Brain microvascular endothelial cell (primary cell): ENCODE data around the gene CLTC.

Experiments
- DNase-seq: peaks from one replicate; pipeline ENCODE4 v3.0.0-alpha.2; 2020
- H3K27ac ChIP-seq: fragments of 250-450 bp; sonication (Bioruptor Pico); 2 replicates; pipeline ENCODE4 v1.5.1; 2020; ENCODE audit warnings: mild to moderate bottlenecking, moderate library complexity
- H3K27me3 ChIP-seq: fragments of 250-450 bp; sonication (Bioruptor Pico); replicated peaks from 2 replicates; pipeline ENCODE4 v1.5.1; 2020; ENCODE audit warnings: mild to moderate bottlenecking
- H3K36me3 ChIP-seq: fragments of 250-450 bp; sonication (Bioruptor Pico); replicated peaks from 2 replicates; pipeline ENCODE4 v1.5.1; 2020; ENCODE audit warnings: mild to moderate bottlenecking
- H3K4me3 ChIP-seq: 2 replicates; pipeline ENCODE4 v1.5.1; 2011; ENCODE audit warnings: low read depth, mild to moderate bottlenecking, control low read depth, low read length, moderate library complexity
- in situ Hi-C: cut with HindIII; loops from 2 replicates; pipeline ENCODE4 v1.10.0; 2017; ENCODE audit warnings: low sequenced_read_pairs, low pct_ligation_motif_present
- TF ChIP-seq, protein P1 (sequence below): IDR thresholded peaks from 2 replicates; pipeline ENCODE4 v1.5.1; 2011; ENCODE audit warnings: low read depth, mild to moderate bottlenecking, moderate library complexity, low read length, control low read depth, inconsistent platforms; ENCODE audit errors: missing control alignments

The CLTC gene

DNA sequence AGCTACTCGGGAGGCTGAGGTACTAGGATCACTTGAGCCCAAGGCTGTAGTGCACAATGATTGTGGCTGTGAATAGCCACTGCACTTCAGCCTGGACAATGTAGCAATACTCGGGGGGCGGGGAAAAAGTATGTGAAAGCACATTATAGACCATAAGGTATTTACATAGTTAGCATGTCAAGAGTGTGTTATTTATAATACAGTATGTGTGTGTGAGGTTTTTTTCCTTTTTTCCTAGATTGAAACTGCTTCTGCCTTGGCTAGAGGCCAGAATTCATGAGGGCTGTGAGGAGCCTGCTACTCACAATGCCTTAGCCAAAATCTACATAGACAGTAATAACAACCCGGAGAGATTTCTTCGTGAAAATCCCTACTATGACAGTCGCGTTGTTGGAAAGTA lies 57.0 kb downstream of the CLTC start:
- Histone ChIP-seq H3K27ac (no peak overlapping the region), H3K27me3 (no peaks in the 10 kb centered on the region), H3K36me3 (peaks cover 85% of the 10 kb centered on the region), H3K4me3 (no peak overlapping the region)
- DNase-seq: no peak
- in situ Hi-C loops: no loop called here
- TF ChIP-seq, protein P1, sequence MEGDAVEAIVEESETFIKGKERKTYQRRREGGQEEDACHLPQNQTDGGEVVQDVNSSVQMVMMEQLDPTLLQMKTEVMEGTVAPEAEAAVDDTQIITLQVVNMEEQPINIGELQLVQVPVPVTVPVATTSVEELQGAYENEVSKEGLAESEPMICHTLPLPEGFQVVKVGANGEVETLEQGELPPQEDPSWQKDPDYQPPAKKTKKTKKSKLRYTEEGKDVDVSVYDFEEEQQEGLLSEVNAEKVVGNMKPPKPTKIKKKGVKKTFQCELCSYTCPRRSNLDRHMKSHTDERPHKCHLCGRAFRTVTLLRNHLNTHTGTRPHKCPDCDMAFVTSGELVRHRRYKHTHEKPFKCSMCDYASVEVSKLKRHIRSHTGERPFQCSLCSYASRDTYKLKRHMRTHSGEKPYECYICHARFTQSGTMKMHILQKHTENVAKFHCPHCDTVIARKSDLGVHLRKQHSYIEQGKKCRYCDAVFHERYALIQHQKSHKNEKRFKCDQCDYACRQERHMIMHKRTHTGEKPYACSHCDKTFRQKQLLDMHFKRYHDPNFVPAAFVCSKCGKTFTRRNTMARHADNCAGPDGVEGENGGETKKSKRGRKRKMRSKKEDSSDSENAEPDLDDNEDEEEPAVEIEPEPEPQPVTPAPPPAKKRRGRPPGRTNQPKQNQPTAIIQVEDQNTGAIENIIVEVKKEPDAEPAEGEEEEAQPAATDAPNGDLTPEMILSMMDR: no peak

DNA sequence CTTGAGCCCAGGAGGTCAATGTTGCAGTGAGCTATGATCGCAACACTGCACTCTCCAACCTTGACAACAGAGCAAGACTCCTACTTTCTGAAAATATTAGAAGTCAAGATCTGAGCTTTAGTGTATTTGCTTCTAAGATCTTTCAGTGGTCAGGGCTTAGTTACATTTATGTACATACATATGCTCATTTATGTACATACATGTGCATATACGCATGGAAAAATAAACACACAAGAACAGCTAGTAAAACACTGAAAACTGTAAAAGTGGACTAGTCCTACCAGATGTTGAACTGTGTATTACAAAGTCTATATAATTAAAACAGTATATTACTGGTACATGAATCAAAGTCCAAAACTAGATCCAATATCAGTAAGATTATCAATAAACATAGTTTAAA lies 59.2 kb downstream of the CLTC start:
- DNase-seq: no peak
- TF ChIP-seq, protein P1: no peak
- Histone ChIP-seq H3K36me3 (peaks cover 97% of the 10 kb centered on the region), H3K27me3 (no peaks in the 10 kb centered on the region), H3K4me3 (no peak overlapping the region), H3K27ac (no peak overlapping the region)
- in situ Hi-C loops: no loop called here

DNA sequence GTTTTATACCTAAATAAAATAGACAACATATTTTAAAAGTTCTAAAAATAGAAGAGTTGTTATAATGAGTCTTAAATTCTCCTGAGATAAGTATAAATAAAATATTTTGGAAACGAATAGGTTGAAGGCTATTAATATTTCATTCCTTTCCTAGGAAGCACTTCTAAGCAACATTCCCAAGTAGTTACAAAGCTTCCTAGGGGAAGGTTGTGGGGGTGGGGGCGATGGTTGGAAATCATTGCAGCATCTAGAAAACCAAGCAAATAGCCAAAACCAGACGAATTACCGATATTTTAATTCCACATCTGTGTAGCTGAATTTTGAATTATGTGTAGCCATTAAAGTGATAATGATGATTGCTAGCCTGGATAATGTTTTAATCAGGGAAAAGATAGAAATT lies 60.6 kb downstream of the CLTC start:
- in situ Hi-C loops: no loop called here
- H3K4me3 ChIP-seq: no peak overlapping the region
- H3K27me3 ChIP-seq: no peaks in the 10 kb centered on the region
- H3K27ac ChIP-seq: no peak overlapping the region
- peaks cover 96% of the 10 kb centered on the region for H3K36me3 ChIP-seq
- TF ChIP-seq, protein P1: no peak
- no peak for DNase-seq

DNA sequence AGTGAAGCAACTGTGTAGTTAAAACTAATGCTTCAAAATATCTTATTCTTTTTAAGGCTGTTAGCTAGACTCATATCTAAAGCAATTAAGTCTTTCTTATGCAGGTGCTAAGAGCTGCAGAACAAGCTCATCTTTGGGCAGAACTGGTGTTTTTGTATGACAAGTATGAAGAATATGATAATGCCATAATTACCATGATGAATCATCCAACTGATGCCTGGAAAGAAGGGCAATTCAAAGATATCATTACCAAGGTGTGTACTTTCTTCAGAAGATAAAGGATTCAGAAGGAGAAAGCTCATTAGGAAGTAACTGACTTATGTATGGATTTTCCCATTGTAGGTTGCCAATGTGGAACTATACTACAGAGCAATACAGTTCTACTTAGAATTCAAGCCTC lies 63.6 kb downstream of the CLTC start:
- TF ChIP-seq, protein P1: no peak
- Histone ChIP-seq H3K4me3 (no peak overlapping the region), H3K27me3 (no peaks in the 10 kb centered on the region), H3K36me3 (peaks cover 94% of the 10 kb centered on the region), H3K27ac (no peak overlapping the region)
- DNase-seq: no peak
- in situ Hi-C loops: no loop called here

GRCh38 chr17:59684967-59685366 lies 65.3 kb downstream of the CLTC start:
- in situ Hi-C loops: no loop called here
- H3K27ac ChIP-seq: no peak overlapping the region
- TF ChIP-seq, protein P1: no peak
- no peaks in the 10 kb centered on the region for H3K27me3 ChIP-seq
- no peak for DNase-seq
- peaks cover 94% of the 10 kb centered on the region for H3K36me3 ChIP-seq
- no peak overlapping the region for H3K4me3 ChIP-seq

DNA sequence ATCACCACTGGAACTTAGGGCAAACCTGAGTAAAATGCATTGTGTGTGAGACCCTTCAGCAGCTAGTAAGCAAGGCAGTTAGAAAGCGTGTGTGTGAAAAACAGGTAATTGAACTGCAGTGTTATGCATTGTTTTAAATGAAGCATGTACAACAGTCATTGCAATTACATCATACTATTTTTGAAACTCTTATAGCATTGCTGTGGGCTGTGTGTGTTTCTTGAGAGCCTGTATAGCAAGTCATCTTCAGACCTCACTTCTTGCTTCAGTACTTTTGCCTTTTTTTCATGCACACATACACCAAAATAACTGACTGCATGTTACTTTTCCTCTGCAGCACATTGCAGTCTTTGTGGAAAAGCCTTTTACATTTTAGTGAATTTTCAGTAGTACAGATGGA lies 68.3 kb downstream of the CLTC start:
- no peak overlapping the region for H3K4me3 ChIP-seq
- peaks cover 92% of the 10 kb centered on the region for H3K36me3 ChIP-seq
- DNase-seq: no peak
- no peak overlapping the region for H3K27ac ChIP-seq
- H3K27me3 ChIP-seq: no peaks in the 10 kb centered on the region
- in situ Hi-C loops: no loop called here
- TF ChIP-seq, protein P1: no peak
